ENCODE data around the gene BCL11A.

The BCL11A gene

DNA sequence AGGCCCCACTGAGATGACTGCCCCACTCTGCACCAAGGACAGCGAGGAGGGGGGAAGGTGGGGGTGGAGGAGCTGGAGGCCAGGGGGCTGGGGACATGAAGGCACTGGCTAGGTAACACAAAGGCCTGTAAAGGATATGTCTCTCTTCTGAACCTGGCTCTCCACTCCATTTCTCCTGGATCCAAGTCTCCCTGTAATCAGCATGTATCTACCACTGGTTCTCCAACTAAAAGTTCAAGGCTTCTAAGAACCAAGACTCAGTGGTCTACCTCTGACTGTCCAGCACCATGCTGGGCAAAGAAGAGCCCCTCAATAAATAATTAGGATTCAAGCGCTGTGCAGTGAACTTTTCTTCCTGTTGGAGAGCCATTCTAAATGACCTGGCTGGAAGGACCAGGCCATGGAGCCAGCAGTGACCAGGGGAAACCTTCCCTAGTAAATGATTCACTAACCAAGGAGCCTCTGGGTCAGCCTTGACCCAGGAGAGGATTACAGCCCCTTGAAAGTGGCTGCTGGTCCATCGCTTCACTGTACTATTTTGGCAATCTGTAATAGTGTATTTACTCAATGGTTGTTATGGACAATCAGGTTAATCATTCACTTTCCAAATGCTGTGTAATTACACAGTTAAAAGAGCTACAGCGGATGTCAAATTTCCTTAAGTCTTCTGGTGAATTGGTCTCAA lies 73.2 kb downstream of the BCL11A start:
- DNase-seq, result no peak

DNA sequence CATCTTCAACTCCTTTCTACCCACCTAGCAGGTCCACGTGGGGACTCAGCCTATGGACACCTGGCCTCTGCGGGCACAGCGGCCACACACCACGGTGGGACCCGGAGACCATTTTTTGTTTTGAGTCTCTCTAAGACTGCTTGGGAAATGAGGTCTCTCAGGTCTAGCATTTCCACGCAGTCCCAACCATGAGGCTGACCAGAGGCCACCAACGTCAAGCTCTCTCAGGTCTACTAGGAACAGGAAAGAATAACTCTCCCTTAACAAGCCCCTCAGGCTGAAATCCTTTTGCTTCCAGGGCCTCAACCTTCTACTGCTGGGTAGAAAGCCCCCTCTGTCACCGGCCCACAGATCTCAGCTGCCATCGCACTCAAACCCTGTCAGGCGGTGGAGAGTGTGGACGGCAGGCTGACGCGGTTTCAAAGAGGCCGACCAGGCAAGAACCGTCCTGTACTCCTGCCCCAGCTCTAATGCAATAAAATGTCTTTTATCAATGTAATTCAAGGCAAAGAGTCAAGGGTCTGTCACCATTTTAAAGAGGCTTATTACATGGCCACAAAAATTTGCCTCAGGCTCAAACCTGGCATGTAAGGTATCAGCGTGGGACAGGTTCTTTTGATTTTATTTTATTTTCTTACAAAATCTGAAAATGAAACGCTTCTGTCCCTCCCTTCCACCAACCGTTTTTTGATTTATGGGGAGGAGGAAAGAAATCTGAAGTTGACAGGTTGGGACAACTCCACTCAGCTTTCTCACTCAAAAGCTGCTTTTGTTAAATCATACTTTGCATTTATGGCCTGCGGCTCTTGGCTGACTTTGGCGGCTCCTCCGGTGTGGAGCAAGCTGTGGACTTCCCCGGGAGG lies 74.0 kb downstream of the BCL11A start:
- DNase-seq, result no peak

DNA sequence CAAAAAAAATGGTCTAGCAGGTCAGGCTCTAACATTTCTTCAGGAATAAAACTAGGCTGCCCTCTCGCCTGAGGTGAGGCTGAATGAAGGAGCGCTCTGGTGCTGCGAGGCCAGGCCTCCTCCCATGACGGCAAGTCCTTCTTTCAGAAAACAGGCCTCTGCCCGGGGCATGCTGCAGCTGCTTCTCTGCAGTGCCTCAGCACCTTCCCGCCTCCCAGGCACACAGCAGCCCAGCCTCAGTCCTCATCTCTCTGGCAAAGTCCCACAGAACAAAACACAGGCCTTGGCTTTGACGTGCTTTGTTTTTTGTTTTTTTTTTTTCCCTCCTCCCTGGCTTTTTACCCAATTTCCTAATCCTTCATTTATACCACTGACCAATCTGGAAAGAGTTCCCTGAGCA lies 74.8 kb downstream of the BCL11A start:
- DNase-seq, result no peak

DNA sequence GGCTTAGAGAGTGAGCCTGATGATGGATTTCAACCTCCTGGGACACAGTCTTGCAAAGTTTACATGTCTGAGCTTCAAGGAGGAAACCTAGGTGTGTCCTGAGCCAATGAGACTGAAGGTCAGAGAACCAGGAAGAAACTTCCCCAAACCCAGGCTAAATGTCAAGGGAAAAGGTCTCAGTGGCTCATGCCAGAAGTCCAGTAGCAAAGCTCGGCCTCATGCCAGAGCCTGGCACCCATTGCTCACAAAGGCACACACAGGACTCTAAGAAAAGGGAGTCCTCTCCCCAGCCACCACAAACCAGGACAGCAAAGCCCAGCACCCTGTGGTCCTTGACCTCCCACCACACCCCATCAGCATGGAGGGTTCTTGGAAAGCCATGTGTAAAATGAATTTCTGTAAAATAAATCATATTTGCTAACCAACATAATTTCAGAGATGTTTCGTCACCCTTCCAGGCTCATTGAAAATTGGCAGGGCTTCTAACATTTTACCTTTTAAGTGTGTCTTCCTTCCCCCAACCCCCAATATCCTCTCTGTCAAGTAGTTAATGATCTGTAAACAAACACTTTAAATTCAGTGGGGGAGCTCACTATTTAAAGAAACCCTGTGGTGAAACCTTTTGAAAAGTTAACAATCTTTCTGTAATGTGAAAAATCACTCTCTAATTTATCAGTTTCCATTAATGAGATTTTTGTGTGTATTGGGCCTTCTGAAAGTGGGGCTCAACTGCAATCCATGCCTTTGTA lies 77.1 kb downstream of the BCL11A start:
- no peak for DNase-seq

DNA sequence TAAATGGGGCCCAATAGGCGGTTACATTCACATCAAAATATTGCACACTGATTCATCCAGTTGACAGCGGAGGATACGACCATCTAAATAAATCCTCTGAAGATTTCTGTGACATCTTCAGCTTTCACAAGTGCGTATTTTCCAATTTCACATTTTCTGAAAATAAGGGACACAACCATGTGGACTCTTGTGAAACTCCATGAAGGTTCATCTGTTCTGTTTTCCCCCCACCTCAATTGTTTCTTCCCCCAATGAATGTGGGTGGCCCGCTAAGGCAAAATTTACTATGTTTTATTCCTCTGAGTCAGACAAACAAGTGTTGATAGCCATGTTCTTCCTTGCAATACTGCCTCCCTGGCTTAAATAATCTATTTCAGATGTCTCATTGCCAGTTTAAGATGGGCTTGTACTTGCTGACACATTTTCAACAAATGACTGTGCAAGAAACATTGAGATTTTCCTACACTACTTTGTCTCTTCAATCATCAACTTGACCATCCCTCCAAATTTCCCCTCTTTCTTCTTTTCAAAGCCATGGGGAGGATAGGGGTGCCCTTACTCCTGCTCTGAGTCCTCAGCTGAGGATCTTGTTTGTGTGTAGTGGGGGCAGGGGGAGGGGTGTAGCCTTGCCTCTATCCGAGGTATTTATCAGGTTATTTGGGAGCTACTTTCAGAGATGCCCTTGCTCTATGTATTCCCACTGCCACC lies 78.2 kb downstream of the BCL11A start:
- DNase-seq, result no peak

DNA sequence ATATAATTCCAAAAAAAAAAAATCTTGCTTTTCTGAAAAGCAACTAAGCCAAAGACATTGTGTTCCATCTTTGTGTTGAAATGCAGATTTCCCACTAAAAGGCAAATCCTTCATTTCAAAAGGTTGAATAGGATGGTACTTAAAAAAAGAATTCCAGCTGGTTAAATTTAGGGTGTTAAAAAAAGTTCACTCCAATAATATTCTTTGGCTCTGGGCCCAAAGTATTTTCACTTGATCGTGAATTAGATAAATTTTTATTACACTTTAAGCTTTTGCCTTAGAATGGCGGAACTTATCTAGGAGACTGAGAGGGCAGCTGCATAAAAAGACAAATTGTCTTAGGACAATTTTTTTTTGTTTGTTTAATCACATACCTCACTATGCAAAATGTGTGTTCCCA lies 79.2 kb downstream of the BCL11A start:
- no peak for DNase-seq

DNA sequence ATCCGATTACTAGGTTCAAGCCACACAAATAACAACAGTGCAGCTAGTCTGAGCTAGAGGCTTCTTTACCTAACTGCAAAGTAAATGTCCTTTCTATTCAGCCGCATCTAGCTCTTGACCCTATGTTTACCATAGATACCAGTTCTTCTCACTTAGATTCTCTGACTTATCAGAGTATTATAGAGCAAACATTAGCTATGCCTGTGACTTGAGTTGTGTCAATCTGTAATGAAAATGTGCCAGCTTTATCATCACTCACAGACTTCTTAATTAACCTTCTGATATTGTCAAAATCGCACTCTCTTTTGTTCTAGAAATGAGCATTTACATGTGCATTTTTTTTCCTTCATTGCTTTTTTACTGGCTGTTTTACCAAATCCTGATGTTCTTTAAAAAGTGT lies 79.9 kb downstream of the BCL11A start:
- DNase-seq, result no peak

DNA sequence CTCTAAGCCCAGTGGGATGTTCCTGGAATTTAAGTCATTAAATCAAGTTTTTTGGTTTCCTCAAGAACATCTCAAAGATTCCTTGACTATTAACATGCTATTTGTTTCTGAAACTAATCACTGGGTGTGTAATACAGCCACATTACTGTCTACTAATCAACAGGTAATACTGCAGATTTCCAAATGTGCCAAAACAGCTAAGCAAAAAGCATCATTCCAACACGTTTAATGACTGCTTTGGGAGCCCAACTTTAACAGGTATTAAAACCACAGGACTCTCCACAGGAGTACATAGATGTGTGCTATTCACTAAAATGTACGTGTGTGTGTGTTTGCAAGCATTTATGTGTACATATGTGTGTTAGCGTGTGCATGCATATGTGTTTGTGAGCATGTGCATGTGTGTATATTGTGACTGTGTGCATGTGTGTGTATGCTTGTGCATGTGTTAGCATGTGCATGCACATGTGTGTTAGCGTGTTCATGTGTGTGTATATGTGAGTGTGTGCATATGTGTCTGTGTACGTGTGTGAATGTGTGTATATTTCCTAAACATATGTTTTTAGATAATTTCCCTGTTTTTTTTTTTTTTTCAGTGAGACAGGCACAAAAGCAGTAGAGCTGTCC lies 80.7 kb downstream of the BCL11A start:
- no peak for DNase-seq

DNA sequence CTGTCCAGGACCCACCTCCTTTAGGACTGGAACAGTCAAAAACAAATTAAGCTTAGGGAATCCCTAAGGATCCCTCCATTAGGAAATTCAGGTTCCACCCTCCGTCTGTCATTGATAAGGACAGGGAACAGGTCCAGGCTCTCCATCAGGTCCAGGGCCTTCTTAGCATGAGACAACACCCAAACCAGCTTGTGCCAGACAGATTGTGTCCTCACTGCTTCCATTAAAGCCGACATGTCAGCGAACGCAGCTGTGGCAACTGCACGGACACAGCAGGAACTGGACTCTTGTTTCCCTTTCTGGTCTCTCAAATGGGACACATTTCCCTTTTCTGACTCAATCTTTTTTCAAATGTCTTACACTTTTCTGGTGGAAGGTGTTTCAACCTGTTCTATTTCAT lies 81.4 kb downstream of the BCL11A start:
- no peak for DNase-seq

DNA sequence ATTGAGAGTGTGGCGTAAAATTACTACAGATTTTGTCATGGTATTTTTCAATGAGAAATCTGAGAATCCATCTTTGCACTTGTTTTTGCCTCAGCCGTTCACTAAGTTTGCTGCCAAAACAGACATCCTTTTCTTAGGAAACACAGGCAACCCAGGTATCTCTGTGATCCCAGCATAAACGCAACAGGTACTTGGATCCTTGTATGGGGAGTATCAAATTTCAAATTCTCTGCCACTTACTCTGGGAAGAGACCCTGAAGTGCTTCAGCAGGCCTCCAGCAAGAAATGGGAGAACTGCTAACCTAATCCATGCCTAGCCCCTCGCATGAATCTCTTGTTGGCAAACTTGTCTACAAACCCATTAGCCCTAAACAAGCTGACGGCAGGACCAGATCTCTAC lies 83.1 kb downstream of the BCL11A start:
- DNase-seq, result no peak

DNA sequence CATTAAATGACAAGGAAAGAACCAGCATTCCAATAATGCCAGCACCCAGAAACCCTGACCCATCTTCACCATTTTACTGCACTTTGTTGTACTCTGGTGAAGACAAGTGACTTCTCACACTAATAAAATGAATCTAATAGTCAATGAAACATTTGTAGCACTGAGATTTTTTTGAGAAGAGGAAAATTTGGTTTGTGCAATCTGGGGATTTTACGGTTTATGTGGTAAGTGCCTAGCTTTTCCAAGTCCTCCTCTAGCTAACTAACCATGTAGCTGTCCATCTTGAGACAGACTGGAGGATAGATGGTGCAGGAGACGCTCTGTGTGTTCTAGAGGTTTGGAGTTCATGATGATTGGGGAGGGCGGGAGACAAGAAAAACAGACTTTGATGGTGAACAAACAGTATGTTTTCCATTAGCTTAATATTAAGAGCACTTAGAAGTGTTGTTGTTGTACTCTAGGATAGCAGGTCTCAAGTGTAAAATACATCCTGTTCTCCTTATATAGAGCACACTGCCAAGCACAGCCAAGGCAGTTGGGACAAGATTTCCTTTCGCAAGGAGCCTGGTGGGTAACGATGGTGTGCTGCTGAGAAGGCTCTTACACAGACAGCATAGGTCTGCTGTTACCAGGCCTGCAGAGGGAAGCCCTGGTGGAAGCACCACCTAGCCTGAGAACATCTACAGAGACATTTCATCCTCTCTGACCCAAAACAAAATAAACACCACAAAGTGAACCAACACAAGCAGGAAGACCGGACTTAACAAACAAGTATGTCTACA lies 83.7 kb downstream of the BCL11A start:
- no peak for DNase-seq

DNA sequence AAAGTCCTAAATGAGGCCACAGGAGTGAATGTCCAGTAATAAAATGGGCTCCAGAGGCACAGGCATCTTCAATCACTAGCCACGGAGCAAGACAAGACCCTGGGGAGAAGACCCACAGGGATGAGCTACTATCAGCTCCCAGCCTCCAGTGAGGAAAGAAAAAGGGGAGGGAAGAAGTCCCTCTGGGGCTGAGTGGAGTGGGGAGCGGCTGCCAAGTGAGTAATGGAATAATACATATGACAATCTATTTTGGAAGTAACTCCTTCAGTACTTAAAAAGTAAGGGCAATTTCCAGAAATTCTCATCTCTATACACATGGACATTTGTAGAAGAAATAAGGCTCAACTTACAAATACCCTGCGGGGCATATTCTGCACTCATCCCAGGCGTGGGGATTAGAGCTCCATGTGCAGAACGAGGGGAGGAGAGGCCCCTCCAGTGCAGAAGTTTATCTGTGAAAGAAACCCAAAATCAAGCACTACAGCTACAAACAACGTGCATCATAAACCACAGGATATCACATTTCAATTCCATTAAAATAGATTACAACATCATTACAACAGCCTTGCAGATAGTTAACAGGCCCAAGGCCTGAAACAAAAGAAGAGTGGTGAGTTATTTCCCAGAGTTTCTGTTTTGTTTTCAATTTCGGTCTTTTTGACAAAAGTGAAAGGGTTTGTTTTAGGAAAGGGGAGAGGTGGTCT lies 84.9 kb downstream of the BCL11A start:
- DNase-seq, result no peak

DNA sequence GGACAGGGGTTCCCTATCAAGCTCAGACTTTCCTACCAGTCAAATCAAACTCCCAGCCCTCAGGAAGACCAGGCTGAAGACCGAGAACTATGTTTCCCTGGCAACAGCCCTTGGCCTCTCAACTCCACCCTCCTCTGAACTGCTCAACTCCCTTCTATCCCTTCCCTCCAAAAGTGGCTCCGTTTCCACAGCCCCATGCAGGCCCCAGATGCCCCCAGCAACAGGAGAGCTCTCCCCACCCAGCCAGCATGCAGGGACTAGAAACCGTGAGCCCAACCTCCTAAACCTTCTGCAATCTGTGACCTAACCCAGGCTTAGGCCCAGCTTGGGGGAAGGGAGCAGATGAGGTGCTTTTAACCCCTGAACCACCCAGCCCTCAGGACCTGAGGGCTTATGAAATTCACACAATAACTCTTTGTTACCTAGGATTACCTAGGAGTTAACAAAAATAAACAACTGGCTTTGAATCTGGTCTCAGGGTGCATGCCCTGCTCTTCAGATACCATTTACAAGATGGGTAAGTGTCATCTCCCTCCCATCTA lies 87.2 kb downstream of the BCL11A start:
- no peak for DNase-seq

DNA sequence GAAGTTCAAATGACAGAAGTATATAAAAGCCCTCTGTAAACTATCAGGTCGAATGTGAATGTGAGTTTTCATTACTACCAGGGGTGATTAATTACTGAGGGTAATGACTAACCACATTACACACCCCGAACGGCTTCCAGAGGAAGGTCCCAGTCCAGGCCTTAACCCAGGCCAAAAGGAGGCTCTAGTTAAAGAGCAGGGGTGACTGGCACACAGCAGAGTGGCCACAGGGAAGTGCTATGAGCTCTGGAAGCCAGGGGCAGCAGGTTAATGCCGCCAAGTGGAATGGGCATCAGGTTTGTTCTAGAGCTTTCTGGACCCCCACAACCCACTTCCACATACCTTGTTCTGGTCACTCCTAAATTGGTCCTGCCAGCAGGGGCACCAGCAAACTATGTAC lies 87.7 kb downstream of the BCL11A start:
- DNase-seq, result no peak

DNA sequence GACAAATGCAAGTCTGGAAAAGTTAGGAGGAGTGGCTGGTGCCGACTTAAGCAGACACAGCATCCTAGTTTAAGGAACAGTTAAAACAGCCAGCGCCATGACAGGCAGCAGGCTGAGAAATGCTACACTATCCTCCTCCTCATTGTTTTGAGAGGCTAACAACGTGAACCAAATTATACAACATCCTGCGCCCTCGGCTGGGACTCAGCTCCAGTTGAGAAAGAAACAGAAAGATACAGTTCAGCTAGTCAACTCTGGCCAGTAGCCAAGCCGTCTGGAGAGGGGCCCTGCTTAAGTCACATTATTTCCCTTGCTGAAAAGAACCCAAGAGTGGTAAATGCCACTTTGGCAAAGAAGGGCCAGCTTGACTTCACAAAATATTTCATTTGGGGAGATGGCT lies 90.2 kb downstream of the BCL11A start:
- no peak for DNase-seq

DNA sequence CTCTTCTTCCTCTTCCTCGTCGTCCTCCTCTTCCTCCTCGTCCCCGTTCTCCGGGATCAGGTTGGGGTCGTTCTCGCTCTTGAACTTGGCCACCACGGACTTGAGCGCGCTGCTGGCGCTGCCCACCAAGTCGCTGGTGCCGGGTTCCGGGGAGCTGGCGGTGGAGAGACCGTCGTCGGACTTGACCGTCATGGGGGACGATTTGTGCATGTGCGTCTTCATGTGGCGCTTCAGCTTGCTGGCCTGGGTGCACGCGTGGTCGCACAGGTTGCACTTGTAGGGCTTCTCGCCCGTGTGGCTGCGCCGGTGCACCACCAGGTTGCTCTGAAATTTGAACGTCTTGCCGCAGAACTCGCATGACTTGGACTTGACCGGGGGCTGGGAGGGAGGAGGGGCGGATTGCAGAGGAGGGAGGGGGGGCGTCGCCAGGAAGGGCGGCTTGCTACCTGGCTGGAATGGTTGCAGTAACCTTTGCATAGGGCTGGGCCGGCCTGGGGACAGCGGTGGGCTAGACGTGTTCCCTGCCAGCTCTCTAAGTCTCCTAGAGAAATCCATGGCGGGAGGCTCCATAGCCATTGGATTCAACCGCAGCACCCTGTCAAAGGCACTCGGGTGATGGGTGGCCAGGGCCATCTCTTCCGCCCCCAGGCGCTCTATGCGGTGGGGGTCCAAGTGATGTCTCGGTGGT lies 91.9 kb downstream of the BCL11A start:
- DNase-seq, result no peak

DNA sequence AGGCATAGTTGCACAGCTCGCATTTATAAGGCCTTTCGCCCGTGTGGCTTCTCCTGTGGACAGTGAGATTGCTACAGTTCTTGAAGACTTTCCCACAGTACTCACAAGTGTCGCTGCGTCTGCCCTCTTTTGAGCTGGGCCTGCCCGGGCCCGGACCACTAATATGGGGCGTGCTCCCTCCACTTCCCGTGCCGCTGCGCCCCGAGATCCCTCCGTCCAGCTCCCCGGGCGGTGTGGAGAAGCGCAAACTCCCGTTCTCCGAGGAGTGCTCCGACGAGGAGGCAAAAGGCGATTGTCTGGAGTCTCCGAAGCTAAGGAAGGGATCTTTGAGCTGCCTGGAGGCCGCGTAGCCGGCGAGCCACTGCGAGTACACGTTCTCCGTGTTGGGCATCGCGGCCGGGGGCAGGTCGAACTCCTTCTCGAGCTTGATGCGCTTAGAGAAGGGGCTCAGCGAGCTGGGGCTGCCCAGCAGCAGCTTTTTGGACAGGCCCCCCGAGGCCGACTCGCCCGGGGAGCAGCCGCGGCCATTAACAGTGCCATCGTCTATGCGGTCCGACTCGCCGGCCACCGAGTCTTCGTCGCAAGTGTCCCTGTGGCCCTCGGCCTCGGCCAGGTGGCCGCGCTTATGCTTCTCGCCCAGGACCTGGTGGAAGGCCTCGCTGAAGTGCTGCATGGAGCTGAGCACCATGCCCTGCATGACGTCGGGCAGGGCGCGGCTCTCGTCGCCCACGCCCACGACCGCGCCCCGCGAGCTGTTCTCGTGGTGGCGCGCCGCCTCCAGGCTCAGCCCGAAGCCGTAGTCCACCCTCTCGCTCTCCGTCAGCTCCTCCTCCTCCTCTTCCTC lies 92.7 kb downstream of the BCL11A start:
- no peak for DNase-seq

DNA sequence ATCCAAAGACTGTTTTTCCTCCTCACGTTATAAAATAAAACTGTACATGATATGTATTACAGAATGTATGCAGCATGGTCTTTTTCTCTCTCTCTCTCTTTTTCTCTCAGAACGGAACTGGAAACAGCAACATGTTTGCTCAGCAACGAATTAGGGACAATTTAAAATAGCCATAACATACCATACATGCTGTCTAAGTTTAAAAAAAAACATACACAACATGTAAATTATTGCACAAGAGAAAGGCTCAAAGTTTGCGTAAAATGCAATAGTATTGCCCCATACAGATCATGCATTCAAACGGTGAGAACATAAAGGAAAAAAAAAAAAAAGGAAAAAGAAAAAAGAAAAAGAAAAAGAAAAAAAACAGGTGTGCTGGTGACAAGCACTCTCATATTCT lies 93.6 kb downstream of the BCL11A start:
- no peak for DNase-seq

DNA sequence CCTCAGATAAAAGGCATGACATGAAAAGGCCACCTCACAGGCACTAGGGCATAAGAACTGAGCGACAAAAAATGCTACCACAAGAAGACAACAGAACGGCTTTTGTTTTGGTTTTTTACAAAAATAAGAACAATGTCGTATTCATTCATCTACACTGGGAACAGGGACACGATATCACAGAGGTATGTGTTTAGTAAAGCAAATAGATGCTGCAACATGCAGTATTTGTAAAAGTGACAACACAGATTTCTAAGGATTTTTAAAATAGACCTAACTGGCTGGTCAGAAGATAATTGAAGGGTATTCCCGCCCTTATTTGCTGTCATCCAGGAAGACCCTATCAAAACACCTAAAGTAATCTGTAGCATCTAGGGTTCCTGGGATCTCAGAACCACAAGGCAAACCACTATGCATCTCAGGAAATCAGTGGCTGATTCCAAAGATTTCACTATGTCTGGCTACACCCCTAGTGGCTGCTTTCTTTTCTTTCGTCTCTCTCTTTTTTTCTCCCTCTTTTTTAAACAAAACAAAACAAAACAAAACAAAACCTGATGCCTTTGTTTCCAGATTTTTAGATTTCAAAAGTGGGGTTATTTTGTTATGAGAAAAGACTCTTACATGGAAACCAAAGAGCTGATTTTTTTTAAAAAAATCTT lies 97.2 kb downstream of the BCL11A start:
- no peak for DNase-seq
